Activated CD8-positive, alpha-beta T cell treated with anti-CD3 and anti-CD28 coated beads for 36 hours (primary cell): ENCODE data around the gene FBXO24. TPM values are rescaled to one million over a fixed set of nuclear protein-coding genes. Genes with fewer than 3 reads are reported as not detected.

Source experiments
- ATAC-seq: fragments of 200-7000 bp; cut with Tn5 transposase; one replicate; pipeline ENCODE4 v1.10.0; 2021; ENCODE audit warnings: mild to moderate bottlenecking, moderate library complexity
- CTCF ChIA-PET: fragments of 350-600 bp; sonication (Branson Sonifier 250); formaldehyde crosslinking; loops from one replicate; lab custom pipeline; 2021; ENCODE audit warnings: antibody characterized with exemption; lab: Charles Lee
- POLR2A ChIA-PET: fragments of 350-600 bp; sonication (Branson Sonifier 250); formaldehyde crosslinking; loops from one replicate; lab custom pipeline; 2021; ENCODE audit warnings: antibody characterized with exemption; lab: Charles Lee
- DNase-seq: peaks from one replicate; pipeline ENCODE4 v3.0.0-alpha.2; 2020
- H3K27ac Mint-ChIP-seq: one replicate; pipeline ENCODE4 v1.8.0; 2021; ENCODE audit warnings: mild to moderate bottlenecking, mixed read lengths
- H3K27me3 Mint-ChIP-seq: one replicate; pipeline ENCODE4 v1.8.0; 2021; ENCODE audit warnings: mixed read lengths
- H3K36me3 Mint-ChIP-seq: one replicate; pipeline ENCODE4 v1.8.0; 2021; ENCODE audit warnings: low read depth, mixed read lengths
- H3K4me1 Mint-ChIP-seq: one replicate; pipeline ENCODE4 v1.8.0; 2021; ENCODE audit warnings: low read depth, mixed read lengths
- H3K4me3 Mint-ChIP-seq: one replicate; pipeline ENCODE4 v1.8.0; 2021; ENCODE audit warnings: mild to moderate bottlenecking, moderate library complexity, mixed read lengths
- H3K9me3 Mint-ChIP-seq: one replicate; pipeline ENCODE4 v1.8.0; 2021; ENCODE audit warnings: mixed read lengths
- intact Hi-C: fragments of 100-400 bp; cut with micrococcal nuclease; formaldehyde crosslinking; loops from one replicate; pipeline ENCODE4 v1.10.0; 2022
- total RNA-seq, 2 experiments: library from RNA; stranded (reverse); gene quantifications; one replicate each; pipeline ENCODE4 v1.2.3, GENCODE V29; 2021
- TF ChIP-seq, protein P1 (sequence below): fragments of 200-600 bp; IDR thresholded peaks from one replicate; pipeline ENCODE4 v1.8.0; 2022; ENCODE audit warnings: antibody characterized with exemption, mild to moderate bottlenecking

The FBXO24 gene
- total RNA-seq, 2 experiments from 2014 or later = 1.4 to 1.5 TPM

DNA sequence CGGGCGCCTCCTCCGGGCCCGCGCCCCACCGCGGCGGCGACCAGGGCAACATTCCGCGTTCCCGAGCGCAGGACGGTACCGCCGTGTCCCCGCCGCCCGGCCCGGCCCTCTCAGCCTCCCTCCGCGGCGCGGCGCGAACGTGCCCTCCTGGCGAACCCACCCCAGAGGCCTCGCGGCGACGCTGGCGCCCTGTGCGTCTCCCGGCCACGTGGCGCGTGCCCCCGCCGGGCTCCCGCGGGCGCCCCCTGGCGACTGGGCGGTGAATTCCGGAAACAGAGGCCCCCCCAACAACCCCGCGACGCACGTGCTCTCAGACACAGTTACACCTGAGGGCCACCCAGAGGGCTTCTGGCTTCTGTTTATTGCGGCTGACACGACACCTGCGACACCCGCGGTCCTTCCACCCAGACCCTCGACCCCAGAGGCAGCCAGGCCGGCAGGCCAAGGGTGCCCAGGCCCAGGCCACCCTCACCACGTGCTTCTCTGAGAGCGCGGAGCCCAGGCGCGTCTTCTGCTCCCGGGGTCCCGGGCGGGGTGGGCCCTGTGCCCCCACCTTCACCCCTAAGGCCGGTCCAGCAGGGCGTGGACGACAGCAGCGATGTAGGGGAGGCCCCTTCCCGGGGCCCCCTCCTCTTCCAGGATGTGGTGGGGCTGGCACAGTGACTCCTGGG lies 12.3 kb upstream of the FBXO24 start, which contains the start of gene SAP25:
Gene SAP25 (minus strand): TSS at position 210 of the 671 bp plus-strand sequence. CDS start 158 bp downstream, at position 52.
- ChIA-PET POLR2A (interaction anchor here (0.9 kb wide), 1 partner anchor 8 kb away, joined by 3 read pairs; no protein-coding TSS in a partner anchor), CTCF (no interaction called here)
- Mint-ChIP-seq H3K36me3 (peaks cover 9% of the 10 kb centered on the region), H3K4me1 (peaks cover 28% of the 10 kb centered on the region), H3K4me3 (no peak within 1 kb of the TSS), H3K27ac (no peak within 1 kb of the TSS), H3K9me3 (no peaks in the 10 kb centered on the region), H3K27me3 (no peaks in the 10 kb centered on the region)
- intact Hi-C loops = no loop called here
- DNase-seq = no peak
- TF ChIP-seq, protein P1, sequence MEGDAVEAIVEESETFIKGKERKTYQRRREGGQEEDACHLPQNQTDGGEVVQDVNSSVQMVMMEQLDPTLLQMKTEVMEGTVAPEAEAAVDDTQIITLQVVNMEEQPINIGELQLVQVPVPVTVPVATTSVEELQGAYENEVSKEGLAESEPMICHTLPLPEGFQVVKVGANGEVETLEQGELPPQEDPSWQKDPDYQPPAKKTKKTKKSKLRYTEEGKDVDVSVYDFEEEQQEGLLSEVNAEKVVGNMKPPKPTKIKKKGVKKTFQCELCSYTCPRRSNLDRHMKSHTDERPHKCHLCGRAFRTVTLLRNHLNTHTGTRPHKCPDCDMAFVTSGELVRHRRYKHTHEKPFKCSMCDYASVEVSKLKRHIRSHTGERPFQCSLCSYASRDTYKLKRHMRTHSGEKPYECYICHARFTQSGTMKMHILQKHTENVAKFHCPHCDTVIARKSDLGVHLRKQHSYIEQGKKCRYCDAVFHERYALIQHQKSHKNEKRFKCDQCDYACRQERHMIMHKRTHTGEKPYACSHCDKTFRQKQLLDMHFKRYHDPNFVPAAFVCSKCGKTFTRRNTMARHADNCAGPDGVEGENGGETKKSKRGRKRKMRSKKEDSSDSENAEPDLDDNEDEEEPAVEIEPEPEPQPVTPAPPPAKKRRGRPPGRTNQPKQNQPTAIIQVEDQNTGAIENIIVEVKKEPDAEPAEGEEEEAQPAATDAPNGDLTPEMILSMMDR = no peak
- ATAC-seq = no peak

GRCh38 chr7:100574362-100575205 lies 11.5 kb upstream of the FBXO24 start:
- Mint-ChIP-seq H3K4me3 (no peak overlapping the region), H3K27me3 (no peaks in the 10 kb centered on the region), H3K9me3 (no peaks in the 10 kb centered on the region), H3K27ac (no peak overlapping the region), H3K36me3 (peaks cover 10% of the 10 kb centered on the region), H3K4me1 (peaks cover 21% of the 10 kb centered on the region)
- ChIA-PET CTCF (no interaction called here), POLR2A (no interaction called here)
- DNase-seq = no peak
- intact Hi-C loops = no loop called here
- ATAC-seq = no peak
- TF ChIP-seq, protein P1 = no peak

GRCh38 chr7:100575206-100575631 lies 10.9 kb upstream of the FBXO24 start:
- peaks cover 18% of the 10 kb centered on the region for H3K4me1 Mint-ChIP-seq
- DNase-seq (no peak), ATAC-seq (no peak)
- peaks cover 10% of the 10 kb centered on the region for H3K36me3 Mint-ChIP-seq
- H3K9me3 Mint-ChIP-seq = no peaks in the 10 kb centered on the region
- CTCF ChIA-PET = no interaction called here
- no peak overlapping the region for H3K4me3 Mint-ChIP-seq
- POLR2A ChIA-PET = no interaction called here
- H3K27me3 Mint-ChIP-seq = no peaks in the 10 kb centered on the region
- H3K27ac Mint-ChIP-seq = no peak overlapping the region
- intact Hi-C loops = no loop called here
- TF ChIP-seq, protein P1 = no peak

- no peak overlapping the region for H3K27ac Mint-ChIP-seq
- intact Hi-C loops = no loop called here
- H3K27me3 Mint-ChIP-seq = no peaks in the 10 kb centered on the region
- H3K36me3 Mint-ChIP-seq = peaks cover 10% of the 10 kb centered on the region
- DNase-seq = no peak
- H3K4me1 Mint-ChIP-seq = peaks cover 16% of the 10 kb centered on the region
- no peak overlapping the region for H3K4me3 Mint-ChIP-seq
- CTCF ChIA-PET = no interaction called here
- POLR2A ChIA-PET = interaction anchor here (1.3 to 1.8 kb wide), 2 partner anchors 9 to 12 kb away, joined by 3 to 4 read pairs; no protein-coding TSS in a partner anchor
- no peaks in the 10 kb centered on the region for H3K9me3 Mint-ChIP-seq
- TF ChIP-seq, protein P1 = no peak
- no peak for ATAC-seq
Observed at GRCh38 chr7:100575746-100576383, 10.3 kb upstream of the FBXO24 start.
